K562 (cell line): ENCODE data around the gene GP1BB. TPM values are rescaled to one million over a fixed set of nuclear protein-coding genes. Genes with fewer than 3 reads are reported as not detected.
A peak's percentile ranks its signal among the peaks of the same experiment; 100 is the strongest.

ENCODE experiments used
- ATAC-seq: fragments of 200-7000 bp; cut with Tn5 transposase; 3 replicates; pipeline ENCODE4 v1.9.1; 2020; ENCODE audit warnings: moderate library complexity
- BruUV-seq: library from RNA; stranded (reverse); fragments of 400-500 nt; replicated peaks from 2 replicates; lab custom pipeline; 2021; lab: Mats Ljungman, UMichigan
- CTCF ChIA-PET: fragments of 300-600 bp; formaldehyde crosslinking; extraction: SDS; loops from one replicate; lab custom pipeline; 2021; ENCODE audit warnings: low intra/inter-chr PET ratio; lab: Yijun Ruan, JAX
- POLR2A ChIA-PET: fragments of 300-600, 350-650 bp; sonication (Branson Sonifier 250); formaldehyde crosslinking; extraction: SDS; loops from one replicate; lab custom pipeline; 2021; ENCODE audit warnings: antibody characterized with exemption, inconsistent platforms; lab: Yijun Ruan, JAX
- DNase-seq, 4 experiments: peaks; one replicate each; pipeline versions ENCODE4 v3.0.0 to v3.0.0-alpha.2; 2011 to 2018; ENCODE audit warnings: low spot score in 3 of 4, mixed read lengths in 3 of 4; ENCODE audit errors: extremely low read depth in 1 of 4
- FAIRE-seq: peaks from 2 replicates; lab custom pipeline; 2011; peaks lifted over from hg19 to GRCh38; lab: Jason Lieb, UNC
- H2AFZ ChIP-seq: 2 replicates; pipeline ENCODE4 v1.6.0; 2011; ENCODE audit warnings: low read depth, low read length, control low read depth, inconsistent platforms
- H3K27ac ChIP-seq: fragments of 200-600 bp; 3 replicates; pipeline ENCODE4 v1.8.0; 2011; ENCODE audit warnings: low read depth, mild to moderate bottlenecking, control low read depth, inconsistent platforms, low read length, moderate library complexity, mixed read lengths; ENCODE audit errors: extremely low read depth
- H3K27me3 ChIP-seq, 2 experiments: fragments of 300-600 bp in 1 of 2; 2 replicates in 1 of 2; 3 replicates in 1 of 2; pipeline versions ENCODE4 v1.6.0 to v1.8.0; 2011; ENCODE audit warnings: inconsistent platforms in 2 of 2, low read length in 2 of 2, mild to moderate bottlenecking in 1 of 2, mixed read lengths in 1 of 2, moderate library complexity in 1 of 2; ENCODE audit not compliant: control insufficient read depth in 2 of 2, insufficient read depth in 2 of 2
- H3K36me3 ChIP-seq: fragments of 300-600 bp; 3 replicates; pipeline ENCODE4 v1.8.0; 2011; ENCODE audit warnings: mild to moderate bottlenecking, low read length, inconsistent platforms; ENCODE audit not compliant: control insufficient read depth, insufficient read depth
- H3K4me1 ChIP-seq, 2 experiments: fragments of 200-600 bp in 1 of 2; replicated peaks in 1 of 2; 2 replicates in 1 of 2; 3 replicates in 1 of 2; pipeline versions ENCODE4 v1.5.1 to v1.8.0; 2011; ENCODE audit warnings: inconsistent platforms in 2 of 2, low read length in 2 of 2, mild to moderate bottlenecking in 1 of 2, mixed read lengths in 1 of 2, moderate library complexity in 1 of 2; ENCODE audit not compliant: control insufficient read depth in 2 of 2, insufficient read depth in 2 of 2
- H3K4me2 ChIP-seq: 2 replicates; pipeline ENCODE4 v1.6.1; 2011; ENCODE audit warnings: low read length, control low read depth, inconsistent platforms, mixed read lengths; ENCODE audit not compliant: insufficient read depth
- H3K4me3 ChIP-seq: fragments of 200-600 bp; sonication (generic), shearing (Covaris generic); 2 replicates; pipeline ENCODE4 v1.5.1; 2016; ENCODE audit warnings: control low read depth, inconsistent platforms
- H3K79me2 ChIP-seq: fragments of 200-600 bp; 3 replicates; pipeline ENCODE4 v1.8.0; 2011; ENCODE audit warnings: low read length, inconsistent platforms; ENCODE audit not compliant: control insufficient read depth, insufficient read depth
- H3K9ac ChIP-seq, 2 experiments: 2 replicates each; pipeline versions ENCODE4 v1.6.0 to v1.6.1; 2011; ENCODE audit warnings: low read depth in 2 of 2, low read length in 2 of 2, control low read depth in 1 of 2, inconsistent platforms in 1 of 2, mild to moderate bottlenecking in 1 of 2, mixed read lengths in 1 of 2; ENCODE audit not compliant: insufficient read depth in 1 of 2
- H3K9me1 ChIP-seq: one replicate; pipeline ENCODE4 v1.6.0; 2011; ENCODE audit warnings: inconsistent platforms, mild to moderate bottlenecking, low read length, moderate library complexity; ENCODE audit not compliant: control insufficient read depth, insufficient read depth
- H3K9me3 ChIP-seq: replicated peaks from 2 replicates; pipeline ENCODE4 v1.5.1; 2011; ENCODE audit warnings: low read depth, low read length, inconsistent platforms; ENCODE audit not compliant: control insufficient read depth, insufficient read depth
- H4K20me1 ChIP-seq: replicated peaks from 2 replicates; pipeline ENCODE4 v1.6.1; 2011; ENCODE audit warnings: low read length, inconsistent platforms, mixed read lengths; ENCODE audit not compliant: control insufficient read depth, insufficient read depth
- BCLAF1 ChIP-seq, 2 experiments: fragments of 450-650 bp in 1 of 2; IDR thresholded peaks; 2 replicates each; pipeline ENCODE4 v1.6.1; 2011 to 2017; ENCODE audit warnings: low read depth in 2 of 2, antibody characterized with exemption in 1 of 2, borderline replicate concordance in 1 of 2, low read length in 1 of 2, mild to moderate bottlenecking in 1 of 2, mixed read lengths in 1 of 2; ENCODE audit not compliant: control insufficient read depth in 1 of 2
- HDAC6 ChIP-seq: IDR thresholded peaks from 2 replicates; pipeline ENCODE4 v1.6.1; 2012; ENCODE audit warnings: low read depth, mild to moderate bottlenecking, control low read depth, inconsistent platforms, low read length, moderate library complexity
- KDM1A ChIP-seq, 2 experiments: fragments of 450-650 bp; IDR thresholded peaks; 2 replicates each; pipeline ENCODE4 v1.6.1; 2016; ENCODE audit warnings: mild to moderate bottlenecking in 2 of 2
- PHB ChIP-seq: fragments of 250-450 bp; sonication (Bioruptor Pico); IDR thresholded peaks from 2 replicates; pipeline ENCODE4 v1.5.0; 2021
- TFAP4 ChIP-seq: sonication (generic); formaldehyde crosslinking; IDR thresholded peaks from 2 replicates; pipeline ENCODE4 v1.8.0; 2022; ENCODE audit warnings: missing genetic modification reagents, mild to moderate bottlenecking, moderate library complexity, borderline replicate concordance
- TOE1 ChIP-seq, 2 experiments: fragments of 450-650 bp in 1 of 2; sonication (generic) in 1 of 2; formaldehyde crosslinking in 1 of 2; IDR thresholded peaks; 2 replicates each; pipeline versions ENCODE4 v1.7.1 to v1.8.0; 2016 to 2022; ENCODE audit warnings: borderline replicate concordance in 2 of 2, mild to moderate bottlenecking in 2 of 2, antibody characterized with exemption in 1 of 2, inconsistent platforms in 1 of 2, low read depth in 1 of 2, missing genetic modification reagents in 1 of 2, moderate library complexity in 1 of 2
- WHSC1 ChIP-seq: IDR thresholded peaks from one replicate; pipeline ENCODE4 v1.6.1; 2012; ENCODE audit warnings: low read length, control low read depth, inconsistent platforms
- ZNF696 ChIP-seq: fragments of 250-450 bp; sonication (Bioruptor Pico); conservative IDR thresholded peaks from 2 replicates; pipeline ENCODE4 v1.4.0; 2020; ENCODE audit warnings: mild to moderate bottlenecking, moderate library complexity
- WGBS: fragments of 100-300 bp; shearing (Covaris generic); methylation state at CpG from one replicate; pipeline ENCODE4 v1.1.6; 2016; ENCODE audit warnings: low coverage, mixed read lengths; ENCODE audit not compliant: insufficient coverage; ENCODE audit errors: missing lambda C conversion rate; 5-methylcytosine and 5-hydroxymethylcytosine counted together
- in situ Hi-C: fragments of 300-500 bp; cut with MboI; formaldehyde crosslinking; loops from 4 replicates; pipeline ENCODE4 v1.15.0; 2018; ENCODE audit warnings: inconsistent platforms, mixed read lengths
- intact Hi-C: fragments of 100-400 bp; cut with micrococcal nuclease; formaldehyde crosslinking; loops from 2 replicates; pipeline ENCODE4 v1.14.2; 2022
- polyA plus RNA-seq, 8 experiments: library from polyadenylated mRNA; depleted of rRNA in 4 of 8; stranded (reverse) in 5 of 8; unstranded in 3 of 8; fragments of >200 nt; fragmentation: Nextera tagmentation in 2 of 8; fragmentation: Illumina TruSeq in 1 of 8; extraction: Ambion mirVana in 2 of 8; extraction: Trizol in 1 of 8; gene quantifications; 2 replicates each; pipeline versions ENCODE4 v1.2.1 to v1.2.3, GENCODE V29; 2011 to 2014; ENCODE audit warnings: inconsistent platforms in 1 of 8, missing spikeins in 1 of 8
- total RNA-seq, 7 experiments: library from RNA; depleted of rRNA in 6 of 7; stranded (reverse); fragments of >200 nt in 6 of 7; fragmentation: Illumina TruSeq in 2 of 7; extraction: Trizol in 2 of 7; gene quantifications; 2 replicates each; pipeline versions ENCODE4 v1.2.1 to v1.2.3, GENCODE V29; 2011 to 2021; ENCODE audit warnings: low replicate concordance in 1 of 7
- TF ChIP-seq, protein P1 (sequence below): fragments of 450-650 bp; formaldehyde crosslinking; IDR thresholded peaks from 2 replicates; pipeline ENCODE4 v1.4.0; 2020; ENCODE audit warnings: mild to moderate bottlenecking, moderate library complexity
- TF ChIP-seq, protein P2 (sequence below): fragments of 250-450 bp; sonication (Bioruptor Pico); IDR thresholded peaks from 2 replicates; pipeline ENCODE4 v1.4.0; 2020; ENCODE audit warnings: mild to moderate bottlenecking, moderate library complexity

GP1BB gene
- total and polyA plus RNA-seq, 9 of the 15 experiments (the other 6 are each of a cell fraction or from before 2014, with no cell fraction given): 0.69 to 162 (median 2.8) TPM

- ATAC-seq (peak; percentile 91), DNase-seq (peak; percentile 98 to 99 (median 98)), FAIRE-seq (peak; percentile 92)
- Histone ChIP-seq H3K4me1 (peaks cover 11 to 63% of the 10 kb centered on the region in 2 experiments), H3K27me3 (peaks cover 0 to 21% of the 10 kb centered on the region in 2 experiments; a peak in 3 of 5 replicates), H3K4me2 (peak overlapping the region; percentile 82), H3K9me3 (no peaks in the 10 kb centered on the region), H3K4me3 (peak overlapping the region; percentile 45), H2AFZ (peak overlapping the region; percentile 95), H4K20me1 (peaks cover 11% of the 10 kb centered on the region; the same call in 1 of the 2 replicates), H3K79me2 (no peaks in the 10 kb centered on the region), H3K36me3 (no peaks in the 10 kb centered on the region), H3K9ac (peak overlapping the region; percentile 47 to 87; a peak in 3 of 4 replicates), H3K27ac (peak overlapping the region; percentile 6; the same call in 2 of the 3 replicates), H3K9me1 (peaks cover 2% of the 10 kb centered on the region)
- intact Hi-C loops (loop anchor here (1.0 to 5.0 kb wide), 8 partner anchors 36 to 398 kb away; partner anchors contain the start of genes GNB1L, RANBP1, RTL10 and TRMT2A), in situ Hi-C loops (loop anchor here (5.0 kb wide), 1 partner anchor 181 kb away; no protein-coding TSS in a partner anchor)
- WGBS: 2% methylated on average over 48 of the region's 48 CpGs
- no TSS peak for BruUV-seq
- POLR2A ChIA-PET: interaction anchor here (0.5 to 4.2 kb wide), 40 partner anchors 9 to 571 kb away, joined by 3 to 58 read pairs (median 4); partner anchors contain the start of genes CDC45, GNB1L and RTL10
- CTCF ChIA-PET: interaction anchor here (0.6 to 5.6 kb wide), 20 partner anchors 13 to 398 kb away, joined by 3 to 156 read pairs (median 5); partner anchors contain the start of gene HIRA
- TF ChIP-seq HDAC6 (0 out of 2 replicates have a peak, but pooled peaks have one; percentile 61), WHSC1 (no peak), TOE1 (IDR thresholded peaks at IDR 0.05; ENCODE audit: borderline replicate concordance) (no peak), TOE1 (CRISPR knock-in tag; IDR thresholded peaks at IDR 0.05; ENCODE audit: borderline replicate concordance, low read depth) (no peak), PHB (CRISPR knock-in tag) (peak; percentile 97), BCLAF1 (IDR thresholded peaks at IDR 0.05; ENCODE audit: borderline replicate concordance in 1 of 2, control insufficient read depth in 1 of 2, low read depth in 2 of 2, low read length in 1 of 2) (no peak), TFAP4 (CRISPR knock-in tag) (no peak), KDM1A (IDR thresholded peaks at IDR 0.05) (no peak), ZNF696 (CRISPR knock-in tag) (no peak)
- TF ChIP-seq, protein P1, sequence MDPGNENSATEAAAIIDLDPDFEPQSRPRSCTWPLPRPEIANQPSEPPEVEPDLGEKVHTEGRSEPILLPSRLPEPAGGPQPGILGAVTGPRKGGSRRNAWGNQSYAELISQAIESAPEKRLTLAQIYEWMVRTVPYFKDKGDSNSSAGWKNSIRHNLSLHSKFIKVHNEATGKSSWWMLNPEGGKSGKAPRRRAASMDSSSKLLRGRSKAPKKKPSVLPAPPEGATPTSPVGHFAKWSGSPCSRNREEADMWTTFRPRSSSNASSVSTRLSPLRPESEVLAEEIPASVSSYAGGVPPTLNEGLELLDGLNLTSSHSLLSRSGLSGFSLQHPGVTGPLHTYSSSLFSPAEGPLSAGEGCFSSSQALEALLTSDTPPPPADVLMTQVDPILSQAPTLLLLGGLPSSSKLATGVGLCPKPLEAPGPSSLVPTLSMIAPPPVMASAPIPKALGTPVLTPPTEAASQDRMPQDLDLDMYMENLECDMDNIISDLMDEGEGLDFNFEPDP (CRISPR knock-in tag): peak; percentile 81; the same call in 1 of the 2 replicates
- TF ChIP-seq, protein P2, sequence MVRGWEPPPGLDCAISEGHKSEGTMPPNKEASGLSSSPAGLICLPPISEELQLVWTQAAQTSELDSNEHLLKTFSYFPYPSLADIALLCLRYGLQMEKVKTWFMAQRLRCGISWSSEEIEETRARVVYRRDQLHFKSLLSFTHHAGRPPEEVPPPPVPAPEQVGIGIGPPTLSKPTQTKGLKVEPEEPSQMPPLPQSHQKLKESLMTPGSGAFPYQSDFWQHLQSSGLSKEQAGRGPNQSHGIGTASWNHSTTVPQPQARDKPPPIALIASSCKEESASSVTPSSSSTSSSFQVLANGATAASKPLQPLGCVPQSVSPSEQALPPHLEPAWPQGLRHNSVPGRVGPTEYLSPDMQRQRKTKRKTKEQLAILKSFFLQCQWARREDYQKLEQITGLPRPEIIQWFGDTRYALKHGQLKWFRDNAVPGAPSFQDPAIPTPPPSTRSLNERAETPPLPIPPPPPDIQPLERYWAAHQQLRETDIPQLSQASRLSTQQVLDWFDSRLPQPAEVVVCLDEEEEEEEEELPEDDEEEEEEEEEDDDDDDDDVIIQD (CRISPR knock-in tag): peak; percentile 79; the same call in 1 of the 2 replicates
Observed at GRCh38 chr22:19730655-19731360, 7.5 kb downstream of the GP1BB start.
